ENCODE data around the gene CPPED1. TPM values are rescaled to one million over a fixed set of nuclear protein-coding genes. Genes with fewer than 3 reads are reported as not detected.

Gene CPPED1
- total RNA-seq, 1 donor: 40.0 TPM

DNA sequence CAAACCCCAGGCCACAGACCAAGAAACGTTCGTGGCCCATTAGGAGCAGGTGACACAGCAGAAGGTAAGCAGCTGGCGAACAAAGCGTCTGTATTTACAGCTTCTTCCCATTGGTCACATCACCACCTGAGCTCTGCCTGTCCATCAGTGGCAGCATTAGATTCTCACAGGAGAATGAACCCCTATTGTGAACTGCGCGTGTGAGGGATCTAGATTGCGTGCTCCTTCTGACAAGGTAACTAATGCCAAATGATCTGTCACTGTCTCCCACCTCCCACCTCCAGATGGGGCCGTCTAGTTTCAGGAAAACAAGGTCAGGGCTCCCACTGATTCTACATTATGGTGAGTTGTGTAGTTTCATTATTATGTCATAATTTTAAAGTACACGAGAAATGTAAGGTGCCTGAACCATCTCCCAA, 186.3 kb downstream of the CPPED1 start:
- no peak overlapping the region for H3K4me3 ChIP-seq (ENCODE audit: low read length)
- no peaks in the 10 kb centered on the region for H3K9me3 ChIP-seq (ENCODE audit: low read depth, low read length)
- peaks cover 2% of the 10 kb centered on the region for H3K27me3 ChIP-seq (ENCODE audit: insufficient read depth, low read length)
- H3K4me1 ChIP-seq (ENCODE audit: insufficient read depth, low read length): no peaks in the 10 kb centered on the region

DNA sequence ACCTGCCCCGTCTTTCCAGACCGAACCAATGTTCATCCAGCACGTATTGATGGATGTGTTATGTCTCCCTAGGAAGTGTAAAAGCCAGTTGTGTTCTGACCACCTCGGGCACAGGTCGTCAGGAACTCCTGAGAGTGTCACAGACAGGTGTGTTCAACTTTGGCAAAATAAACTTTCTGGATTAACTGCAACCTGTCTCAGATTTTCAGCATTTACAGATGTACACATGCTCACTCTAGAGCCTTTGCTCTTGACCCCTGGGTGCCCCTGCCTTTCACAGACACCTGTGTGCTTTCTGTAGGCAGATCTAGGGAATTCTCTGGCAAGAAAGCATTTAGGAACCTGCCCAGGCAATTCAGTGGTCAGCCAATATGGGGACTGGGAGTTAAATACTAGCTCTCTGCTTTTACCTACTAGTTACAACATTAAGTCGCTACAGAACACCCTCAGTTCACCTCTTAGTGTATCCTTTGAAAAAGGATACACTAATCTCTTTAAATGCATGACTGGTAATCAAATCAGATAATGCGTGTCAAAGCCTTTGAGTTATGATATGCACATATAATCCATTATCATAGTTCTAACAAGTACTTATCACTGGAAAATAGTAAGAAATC, 188.9 kb downstream of the CPPED1 start:
- Histone ChIP-seq H3K27me3 (ENCODE audit: insufficient read depth, low read length) (peaks cover 2% of the 10 kb centered on the region), H3K4me1 (ENCODE audit: insufficient read depth, low read length) (no peaks in the 10 kb centered on the region), H3K9me3 (ENCODE audit: low read depth, low read length) (no peaks in the 10 kb centered on the region), H3K4me3 (ENCODE audit: low read length) (no peak overlapping the region)

DNA sequence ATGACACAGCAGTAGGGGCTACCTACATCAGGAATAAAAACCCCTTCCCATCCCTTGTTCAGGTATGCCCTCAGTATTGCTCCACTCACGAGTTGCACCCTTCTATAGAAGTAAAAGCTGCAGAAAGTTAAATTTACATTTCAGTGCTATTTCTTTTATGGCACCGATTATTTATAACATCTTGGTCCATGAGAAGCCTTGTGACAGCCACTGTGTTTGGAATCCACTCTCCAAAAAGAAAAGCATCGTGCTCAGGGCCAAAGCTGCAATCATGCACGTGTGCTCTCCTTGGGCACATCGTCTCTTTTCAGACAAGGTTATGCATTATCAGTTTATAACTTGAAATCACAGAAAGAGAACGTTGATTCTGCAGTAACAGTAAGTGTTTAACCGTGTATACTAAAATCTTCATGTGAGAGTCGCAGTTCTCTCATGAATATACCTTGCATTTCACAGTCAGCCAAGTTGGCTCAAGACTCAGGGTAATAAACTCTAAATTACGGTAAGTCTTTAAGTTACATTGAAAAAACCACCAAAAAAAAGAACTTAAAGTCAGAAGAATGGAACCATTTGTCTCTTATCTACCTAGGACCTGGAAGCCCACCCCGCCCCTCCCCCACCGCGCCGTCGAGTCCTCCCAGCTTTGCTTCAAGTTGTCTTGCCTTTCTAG, 189.6 kb downstream of the CPPED1 start:
- Histone ChIP-seq H3K4me1 (ENCODE audit: insufficient read depth, low read length) (no peaks in the 10 kb centered on the region), H3K9me3 (ENCODE audit: low read depth, low read length) (no peaks in the 10 kb centered on the region), H3K4me3 (ENCODE audit: low read length) (no peak overlapping the region), H3K27me3 (ENCODE audit: insufficient read depth, low read length) (peaks cover 2% of the 10 kb centered on the region)

DNA sequence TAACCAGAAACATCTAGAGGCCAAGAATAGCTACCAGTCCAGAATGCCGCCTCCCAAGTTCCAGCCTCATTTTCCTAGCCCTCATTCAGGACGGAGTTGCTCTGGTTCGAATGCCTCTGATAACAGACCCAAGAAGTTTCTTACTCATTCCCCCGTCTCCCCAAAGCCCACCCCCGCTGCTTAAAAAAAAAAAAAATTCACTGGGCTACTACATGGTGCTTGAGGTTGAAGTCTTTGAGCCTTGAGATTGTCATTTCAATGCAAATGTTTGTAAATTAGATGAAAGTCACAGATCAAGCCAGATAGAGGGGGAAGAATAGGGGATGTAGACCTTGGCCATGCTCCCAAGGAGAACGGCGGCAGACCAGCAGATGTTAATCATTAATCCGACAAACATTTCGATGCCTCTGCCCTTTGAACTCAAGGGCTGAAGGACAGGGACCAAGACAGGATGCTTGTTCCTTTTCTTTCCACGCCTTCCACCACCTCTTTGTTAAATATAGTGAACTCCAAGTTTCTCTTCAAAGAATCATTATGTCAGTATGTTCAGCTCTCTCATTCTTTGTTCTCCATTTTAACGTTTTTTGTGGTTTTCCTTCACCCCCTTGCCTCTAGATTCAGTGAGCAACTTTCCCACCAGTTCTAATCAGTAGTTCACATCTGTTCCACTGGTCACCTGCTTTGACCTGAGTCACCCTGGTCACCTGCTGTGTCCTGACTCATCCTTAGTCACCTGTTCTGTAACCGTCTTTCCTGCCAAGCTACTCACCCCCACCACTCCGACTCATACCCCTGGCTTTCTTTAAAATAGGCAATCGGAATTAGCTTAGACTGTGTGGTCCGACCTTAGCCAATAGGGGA, 190.3 kb downstream of the CPPED1 start:
- Histone ChIP-seq H3K4me3 (ENCODE audit: low read length) (no peak overlapping the region), H3K27me3 (ENCODE audit: insufficient read depth, low read length) (peaks cover 2% of the 10 kb centered on the region), H3K9me3 (ENCODE audit: low read depth, low read length) (no peaks in the 10 kb centered on the region), H3K4me1 (ENCODE audit: insufficient read depth, low read length) (no peaks in the 10 kb centered on the region)

DNA sequence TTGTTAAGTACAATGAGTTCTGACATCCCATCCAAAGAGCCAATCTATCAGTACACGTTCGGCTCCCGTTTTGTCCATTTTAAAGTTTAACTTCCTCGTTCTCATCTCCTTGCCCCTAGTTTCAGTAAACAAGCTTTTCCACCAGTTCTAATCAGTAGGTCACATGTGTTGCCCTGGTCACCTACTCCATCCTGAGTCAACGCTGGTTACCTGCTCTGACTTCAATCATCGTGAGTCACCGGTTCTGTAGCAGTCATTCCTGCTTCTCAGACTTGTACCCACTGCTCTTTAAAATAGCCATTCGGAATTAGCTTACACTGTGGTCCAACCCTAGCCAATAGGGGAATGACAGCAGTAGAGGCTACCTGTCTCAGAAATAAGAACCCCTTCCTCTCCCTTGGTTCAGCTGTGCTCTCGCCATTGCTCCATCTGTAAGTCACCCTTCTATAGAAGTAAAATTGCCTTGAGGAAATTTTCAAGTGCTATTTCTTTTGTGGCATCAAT, 191.0 kb downstream of the CPPED1 start:
- Histone ChIP-seq H3K4me1 (ENCODE audit: insufficient read depth, low read length) (no peaks in the 10 kb centered on the region), H3K4me3 (ENCODE audit: low read length) (no peak overlapping the region), H3K27me3 (ENCODE audit: insufficient read depth, low read length) (peaks cover 2% of the 10 kb centered on the region)

DNA sequence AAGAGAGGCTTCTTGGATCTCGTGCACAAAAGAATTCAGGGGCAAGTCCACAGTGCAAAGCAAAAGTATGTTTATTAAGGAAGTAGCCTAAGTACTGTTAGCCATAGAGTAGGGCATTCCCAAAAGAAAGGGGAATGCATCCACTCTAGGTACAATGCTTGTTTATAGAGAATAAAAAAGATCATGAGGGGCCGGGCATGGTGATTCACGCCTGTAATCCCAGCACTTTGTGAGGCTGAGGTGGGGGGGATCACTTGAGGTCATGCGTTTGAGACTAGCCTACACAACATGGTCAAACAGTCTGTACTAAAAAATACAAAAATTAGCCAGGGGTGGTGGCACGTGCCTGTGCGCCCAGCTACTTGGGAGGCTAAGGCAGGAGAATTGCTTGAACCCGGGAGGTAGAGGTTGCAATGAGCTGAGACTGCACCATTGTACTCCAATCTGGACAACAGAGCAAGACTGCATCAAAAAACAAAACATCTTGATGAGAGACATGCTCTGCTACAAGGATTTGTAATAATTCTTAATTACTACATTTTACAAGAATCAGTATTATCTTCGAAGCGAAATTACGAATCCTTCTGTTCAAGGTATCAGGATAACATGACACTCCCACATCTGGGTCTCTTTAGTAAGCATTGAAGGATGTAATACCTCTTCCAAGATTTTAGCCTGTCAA, 191.6 kb downstream of the CPPED1 start:
- no peaks in the 10 kb centered on the region for H3K4me1 ChIP-seq (ENCODE audit: insufficient read depth, low read length)
- no peak overlapping the region for H3K4me3 ChIP-seq (ENCODE audit: low read length)
- peaks cover 2% of the 10 kb centered on the region for H3K27me3 ChIP-seq (ENCODE audit: insufficient read depth, low read length)
- H3K9me3 ChIP-seq (ENCODE audit: low read depth, low read length): no peaks in the 10 kb centered on the region

More for the DNA sequence above, 191.0 kb downstream of the CPPED1 start:
- H3K9me3 ChIP-seq (ENCODE audit: low read depth, low read length): no peaks in the 10 kb centered on the region

DNA sequence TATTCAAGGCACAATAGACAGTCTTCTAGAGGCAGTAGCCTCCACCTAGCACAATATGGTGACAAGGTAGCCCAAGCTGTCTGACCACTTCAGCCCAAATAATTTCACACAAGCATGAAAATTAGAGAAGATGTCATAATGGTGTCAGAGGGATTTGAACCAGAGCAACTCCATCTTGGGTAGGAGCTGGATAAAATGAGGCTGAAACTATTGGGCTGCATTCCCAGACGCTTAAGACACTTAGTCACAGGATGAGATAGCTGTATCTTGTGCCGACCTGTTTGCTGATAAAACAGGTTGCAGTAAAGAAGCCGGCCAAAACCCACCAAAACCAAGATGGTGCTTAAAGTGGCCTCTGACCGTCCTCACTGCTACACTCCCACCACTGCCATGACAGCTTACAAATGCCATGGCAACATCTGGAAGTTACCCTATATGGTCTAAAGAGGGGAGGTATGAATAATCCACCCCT, 192.6 kb downstream of the CPPED1 start:
- no peak overlapping the region for H3K4me3 ChIP-seq (ENCODE audit: low read length)
- peaks cover 2% of the 10 kb centered on the region for H3K27me3 ChIP-seq (ENCODE audit: insufficient read depth, low read length)
- no peaks in the 10 kb centered on the region for H3K4me1 ChIP-seq (ENCODE audit: insufficient read depth, low read length)
- H3K9me3 ChIP-seq (ENCODE audit: low read depth, low read length): no peaks in the 10 kb centered on the region

DNA sequence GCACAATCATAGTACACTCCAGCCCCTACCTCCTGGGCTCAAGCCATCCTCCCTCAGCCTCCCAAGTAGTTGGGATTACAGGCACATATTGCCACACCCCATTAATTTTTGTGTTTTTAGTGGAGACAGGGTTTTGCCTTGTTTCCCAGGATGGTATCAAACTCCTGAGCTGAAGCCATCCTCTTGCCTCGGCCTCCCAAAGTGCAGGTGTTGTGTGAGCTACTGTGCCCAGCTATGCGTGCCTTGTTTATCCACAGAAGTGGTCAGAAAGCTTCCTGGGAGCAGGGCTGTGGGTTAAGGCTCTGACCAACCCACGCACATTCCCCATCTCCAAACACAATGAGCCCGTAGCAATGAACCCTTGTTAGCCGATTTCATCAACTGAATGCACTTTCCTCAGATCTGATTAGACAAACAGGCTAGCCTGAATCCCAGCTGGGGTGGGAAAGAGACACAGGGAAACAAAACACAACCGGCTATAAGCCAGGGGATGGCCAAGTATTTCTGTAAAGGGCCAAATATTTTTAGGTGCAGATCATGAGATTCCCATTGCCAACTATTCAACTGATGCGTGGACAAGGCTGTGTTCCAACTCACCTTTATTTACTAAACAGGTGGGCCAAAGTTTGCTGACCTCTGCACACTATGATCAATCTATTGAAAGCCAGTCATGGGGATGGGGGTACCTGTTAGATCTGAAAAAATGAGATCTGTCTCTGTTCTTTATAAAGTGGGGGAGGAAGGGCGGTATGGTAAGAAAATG, 193.6 kb downstream of the CPPED1 start:
- Histone ChIP-seq H3K9me3 (ENCODE audit: low read depth, low read length) (no peaks in the 10 kb centered on the region), H3K27me3 (ENCODE audit: insufficient read depth, low read length) (peaks cover 2% of the 10 kb centered on the region), H3K4me1 (ENCODE audit: insufficient read depth, low read length) (no peaks in the 10 kb centered on the region)

More for the DNA sequence above, 193.6 kb downstream of the CPPED1 start:
- H3K4me3 ChIP-seq (ENCODE audit: low read length): no peak overlapping the region

Other genes with a start within 250 kb of the CPPED1 start
- gene SHISA9, start 97.7 kb upstream of the CPPED1 start, total RNA-seq: not detected

Measured in mononuclear cell (primary cell).